ENCODE results near the gene NUP133.

Gene NUP133

GRCh38 chr1:229482511-229482910, 25.6 kb downstream of the NUP133 start:
- no peak overlapping the region for H3K4me3 ChIP-seq (replicated peaks; ENCODE audit: insufficient read depth, low read length)
- H3K27ac ChIP-seq (replicated peaks): no peak overlapping the region
- no peak for DNase-seq (ENCODE audit: low read depth in 1 of 2, low spot score in 1 of 2)
- TF ChIP-seq, protein P1, sequence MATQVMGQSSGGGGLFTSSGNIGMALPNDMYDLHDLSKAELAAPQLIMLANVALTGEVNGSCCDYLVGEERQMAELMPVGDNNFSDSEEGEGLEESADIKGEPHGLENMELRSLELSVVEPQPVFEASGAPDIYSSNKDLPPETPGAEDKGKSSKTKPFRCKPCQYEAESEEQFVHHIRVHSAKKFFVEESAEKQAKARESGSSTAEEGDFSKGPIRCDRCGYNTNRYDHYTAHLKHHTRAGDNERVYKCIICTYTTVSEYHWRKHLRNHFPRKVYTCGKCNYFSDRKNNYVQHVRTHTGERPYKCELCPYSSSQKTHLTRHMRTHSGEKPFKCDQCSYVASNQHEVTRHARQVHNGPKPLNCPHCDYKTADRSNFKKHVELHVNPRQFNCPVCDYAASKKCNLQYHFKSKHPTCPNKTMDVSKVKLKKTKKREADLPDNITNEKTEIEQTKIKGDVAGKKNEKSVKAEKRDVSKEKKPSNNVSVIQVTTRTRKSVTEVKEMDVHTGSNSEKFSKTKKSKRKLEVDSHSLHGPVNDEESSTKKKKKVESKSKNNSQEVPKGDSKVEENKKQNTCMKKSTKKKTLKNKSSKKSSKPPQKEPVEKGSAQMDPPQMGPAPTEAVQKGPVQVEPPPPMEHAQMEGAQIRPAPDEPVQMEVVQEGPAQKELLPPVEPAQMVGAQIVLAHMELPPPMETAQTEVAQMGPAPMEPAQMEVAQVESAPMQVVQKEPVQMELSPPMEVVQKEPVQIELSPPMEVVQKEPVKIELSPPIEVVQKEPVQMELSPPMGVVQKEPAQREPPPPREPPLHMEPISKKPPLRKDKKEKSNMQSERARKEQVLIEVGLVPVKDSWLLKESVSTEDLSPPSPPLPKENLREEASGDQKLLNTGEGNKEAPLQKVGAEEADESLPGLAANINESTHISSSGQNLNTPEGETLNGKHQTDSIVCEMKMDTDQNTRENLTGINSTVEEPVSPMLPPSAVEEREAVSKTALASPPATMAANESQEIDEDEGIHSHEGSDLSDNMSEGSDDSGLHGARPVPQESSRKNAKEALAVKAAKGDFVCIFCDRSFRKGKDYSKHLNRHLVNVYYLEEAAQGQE (IDR thresholded peaks at IDR 0.05; ENCODE audit: insufficient replicate concordance, low read depth): no peak
- no peak for TF ChIP-seq CTCF (IDR thresholded peaks at IDR 0.05; ENCODE audit: insufficient read depth, low read length)
- no peak for TF ChIP-seq SPI1 (IDR thresholded peaks at IDR 0.05; ENCODE audit: borderline replicate concordance, low read depth)
- no peaks in the 10 kb centered on the region for H3K27me3 ChIP-seq (ENCODE audit: insufficient read depth, poor library complexity, severe bottlenecking)

- TF ChIP-seq, protein P1 (IDR thresholded peaks at IDR 0.05; ENCODE audit: insufficient replicate concordance, low read depth): no peak
- no peak for TF ChIP-seq CTCF (IDR thresholded peaks at IDR 0.05; ENCODE audit: insufficient read depth, low read length)
- no peak for TF ChIP-seq GABPA (IDR thresholded peaks at IDR 0.05; ENCODE audit: low read depth)
- no peak for TF ChIP-seq POLR2AphosphoS5 (IDR thresholded peaks at IDR 0.05; ENCODE audit: low read depth)
- no peak for TF ChIP-seq SPI1 (IDR thresholded peaks at IDR 0.05; ENCODE audit: borderline replicate concordance, low read depth)
- DNase-seq (ENCODE audit: low read depth in 1 of 2, low spot score in 1 of 2): no peak
- H3K27me3 ChIP-seq (ENCODE audit: insufficient read depth, poor library complexity, severe bottlenecking): no peaks in the 10 kb centered on the region
- H3K4me3 ChIP-seq (replicated peaks; ENCODE audit: insufficient read depth, low read length): no peak overlapping the region
- H3K27ac ChIP-seq (replicated peaks): no peak overlapping the region
These were observed 27.6 kb downstream of the NUP133 start for GRCh38 chr1:229480495-229480894.

- no peak overlapping the region for H3K27ac ChIP-seq (replicated peaks)
- H3K27me3 ChIP-seq (ENCODE audit: insufficient read depth, poor library complexity, severe bottlenecking): no peaks in the 10 kb centered on the region
- TF ChIP-seq GABPA (IDR thresholded peaks at IDR 0.05; ENCODE audit: low read depth) (no peak), SPI1 (IDR thresholded peaks at IDR 0.05; ENCODE audit: borderline replicate concordance, low read depth) (no peak), POLR2AphosphoS5 (IDR thresholded peaks at IDR 0.05; ENCODE audit: low read depth) (no peak), CTCF (IDR thresholded peaks at IDR 0.05; ENCODE audit: insufficient read depth, low read length) (no peak)
- TF ChIP-seq, protein P1 (IDR thresholded peaks at IDR 0.05; ENCODE audit: insufficient replicate concordance, low read depth): no peak
- H3K4me3 ChIP-seq (replicated peaks; ENCODE audit: insufficient read depth, low read length): no peak overlapping the region
- DNase-seq (ENCODE audit: low read depth in 1 of 2, low spot score in 1 of 2): peak in 1 of 2 experiments; percentile 20
These were observed 28.3 kb downstream of the NUP133 start for GRCh38 chr1:229479660-229480399.

All from HL-60 (cell line).